Measurements from ENCODE around the gene STARD4. TPM values are rescaled to one million over a fixed set of nuclear protein-coding genes. Genes with fewer than 3 reads are reported as not detected.

The STARD4 gene
- total RNA-seq, 4 donors from 2014 or later = 8.5 to 21.3 (median 12.1) TPM

- Histone ChIP-seq H3K36me3 (no peaks in the 10 kb centered on the region), H3K9me3 (no peaks in the 10 kb centered on the region), H3K27ac (no peak overlapping the region), H3K4me1 (no peaks in the 10 kb centered on the region), H3K27me3 (no peaks in the 10 kb centered on the region), H3K4me3 (no peak overlapping the region)
- TF ChIP-seq POLR2A (IDR thresholded peaks at IDR 0.05) = no peak
- TF ChIP-seq EP300 (IDR thresholded peaks at IDR 0.05) = no peak
- TF ChIP-seq CTCF (IDR thresholded peaks at IDR 0.05) = no peak
- no peak for DNase-seq (ENCODE audit: low spot score in 2 of 2)
- 31 to 45% methylated on average over 1 of the region's 1 CpG for WGBS, 2 donors
Measured at GRCh38 chr5:111537141-111538024, 25.0 kb upstream of the STARD4 start.

GRCh38 chr5:111535879-111536549 lies 23.7 kb upstream of the STARD4 start:
- WGBS, 2 donors = 86 to 95% methylated on average over 1 of the region's 1 CpG
- no peaks in the 10 kb centered on the region for H3K36me3 ChIP-seq
- no peaks in the 10 kb centered on the region for H3K9me3 ChIP-seq
- TF ChIP-seq CTCF (IDR thresholded peaks at IDR 0.05) (no peak), POLR2A (IDR thresholded peaks at IDR 0.05) (no peak), EP300 (IDR thresholded peaks at IDR 0.05) (no peak)
- no peak for DNase-seq (ENCODE audit: low spot score in 2 of 2)
- no peaks in the 10 kb centered on the region for H3K27me3 ChIP-seq
- H3K4me1 ChIP-seq = no peaks in the 10 kb centered on the region
- H3K27ac ChIP-seq = no peak overlapping the region
- H3K4me3 ChIP-seq = no peak overlapping the region

DNA sequence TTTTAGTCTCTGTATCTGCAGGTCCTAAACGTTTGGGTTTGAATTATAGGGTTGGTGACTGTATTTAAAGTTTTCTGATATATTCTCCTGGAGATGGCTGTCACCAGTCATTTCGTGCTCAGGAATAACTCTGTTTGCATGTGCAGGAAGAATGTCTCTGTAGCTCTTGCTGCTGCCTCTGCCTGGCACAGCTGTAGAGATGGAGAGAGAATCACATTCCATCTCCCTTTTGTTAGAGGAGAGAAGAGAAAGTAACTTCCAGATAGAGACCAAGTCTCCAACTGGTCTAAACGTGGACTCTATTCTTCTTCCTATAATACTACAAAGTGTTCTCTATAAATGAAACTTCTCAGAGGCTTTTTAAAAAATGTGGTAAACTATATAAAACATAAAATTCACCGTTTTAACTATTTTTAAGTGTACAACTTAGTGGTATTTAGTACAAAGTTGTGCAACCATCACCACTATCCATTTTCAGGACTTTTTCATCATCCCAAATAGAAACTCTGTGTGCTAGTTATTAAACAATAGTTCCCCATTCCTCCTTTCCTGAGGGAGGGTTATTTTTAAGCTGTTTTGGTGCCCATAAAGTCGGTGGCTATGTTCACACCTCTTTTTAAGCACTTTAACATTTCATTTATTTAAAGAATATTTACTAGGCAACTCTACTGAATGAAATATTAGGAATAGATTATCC lies 20.7 kb upstream of the STARD4 start:
- Histone ChIP-seq H3K27me3 (no peaks in the 10 kb centered on the region), H3K4me1 (no peaks in the 10 kb centered on the region), H3K36me3 (no peaks in the 10 kb centered on the region), H3K9me3 (no peaks in the 10 kb centered on the region), H3K4me3 (no peak overlapping the region), H3K27ac (peak overlapping the region in 1 of 4 donors; percentile 8)
- 55 to 58% methylated on average over 5 of the region's 5 CpGs for WGBS, 2 donors
- DNase-seq (ENCODE audit: low spot score in 2 of 2) = no peak
- TF ChIP-seq EP300 (IDR thresholded peaks at IDR 0.05) = no peak
- no peak for TF ChIP-seq POLR2A (IDR thresholded peaks at IDR 0.05)

GRCh38 chr5:111530298-111530740 lies 18.0 kb upstream of the STARD4 start:
- no peaks in the 10 kb centered on the region for H3K9me3 ChIP-seq
- H3K4me3 ChIP-seq = no peak overlapping the region
- DNase-seq (ENCODE audit: low spot score in 2 of 2) = peak in 1 of 2 donors; percentile 56
- WGBS, 2 donors = 45 to 50% methylated on average over 10 of the region's 10 CpGs
- H3K4me1 ChIP-seq = no peaks in the 10 kb centered on the region
- H3K27me3 ChIP-seq = no peaks in the 10 kb centered on the region
- H3K27ac ChIP-seq = peak overlapping the region in 2 of 4 donors; percentile 4 to 31
- peak in 1 of 2 donors; percentile 79 for TF ChIP-seq EP300 (IDR thresholded peaks at IDR 0.05)
- TF ChIP-seq CTCF (IDR thresholded peaks at IDR 0.05) = no peak
- no peak for TF ChIP-seq POLR2A (IDR thresholded peaks at IDR 0.05)
- H3K36me3 ChIP-seq = no peaks in the 10 kb centered on the region

GRCh38 chr5:111528056-111528455 lies 15.7 kb upstream of the STARD4 start:
- 90% methylated on average over 3 of the region's 3 CpGs for WGBS, 2 donors
- Histone ChIP-seq H3K4me1 (no peaks in the 10 kb centered on the region), H3K4me3 (no peak overlapping the region), H3K9me3 (no peaks in the 10 kb centered on the region), H3K27me3 (no peaks in the 10 kb centered on the region), H3K27ac (no peak overlapping the region), H3K36me3 (no peaks in the 10 kb centered on the region)
- no peak for DNase-seq (ENCODE audit: low spot score in 2 of 2)
- TF ChIP-seq CTCF (IDR thresholded peaks at IDR 0.05) (no peak), POLR2A (IDR thresholded peaks at IDR 0.05) (no peak), EP300 (IDR thresholded peaks at IDR 0.05) (no peak)

All from tibial nerve (tissue), 4 donors.